Pons (tissue), 1 donor: Measurements from ENCODE around the gene U2AF1L4.

Experiments
- DNase-seq: peaks from one replicate; pipeline ENCODE4 v3.0.0-alpha.2; 2016; ENCODE audit warnings: low spot score

The U2AF1L4 gene

DNA sequence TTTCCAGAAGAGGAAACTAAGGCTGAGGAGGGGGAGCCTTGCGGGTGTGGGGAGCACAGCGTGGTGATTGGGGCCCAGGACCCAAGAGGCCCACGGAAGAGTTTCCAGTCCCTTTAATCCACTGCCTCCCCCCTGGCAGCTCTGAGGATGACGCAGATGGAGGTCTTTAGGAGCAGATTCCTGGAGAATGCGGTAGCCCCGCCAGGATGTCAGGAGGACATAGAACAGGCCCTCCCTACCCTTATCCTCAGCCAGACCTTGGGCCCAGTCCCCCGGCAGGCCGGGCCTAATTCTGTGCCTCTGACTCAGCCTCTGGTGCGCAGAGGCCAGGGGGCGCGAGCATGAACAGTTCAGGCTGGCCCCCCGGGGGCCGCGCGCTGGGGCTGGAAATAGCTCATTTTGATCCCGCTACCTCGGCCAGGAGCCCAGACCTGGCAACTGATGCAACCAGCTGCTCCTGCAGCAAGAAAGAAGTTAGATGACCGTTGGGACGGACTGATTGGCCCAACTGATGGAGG lies 12.1 kb upstream of the U2AF1L4 start:
- peak; percentile 39 for DNase-seq

DNA sequence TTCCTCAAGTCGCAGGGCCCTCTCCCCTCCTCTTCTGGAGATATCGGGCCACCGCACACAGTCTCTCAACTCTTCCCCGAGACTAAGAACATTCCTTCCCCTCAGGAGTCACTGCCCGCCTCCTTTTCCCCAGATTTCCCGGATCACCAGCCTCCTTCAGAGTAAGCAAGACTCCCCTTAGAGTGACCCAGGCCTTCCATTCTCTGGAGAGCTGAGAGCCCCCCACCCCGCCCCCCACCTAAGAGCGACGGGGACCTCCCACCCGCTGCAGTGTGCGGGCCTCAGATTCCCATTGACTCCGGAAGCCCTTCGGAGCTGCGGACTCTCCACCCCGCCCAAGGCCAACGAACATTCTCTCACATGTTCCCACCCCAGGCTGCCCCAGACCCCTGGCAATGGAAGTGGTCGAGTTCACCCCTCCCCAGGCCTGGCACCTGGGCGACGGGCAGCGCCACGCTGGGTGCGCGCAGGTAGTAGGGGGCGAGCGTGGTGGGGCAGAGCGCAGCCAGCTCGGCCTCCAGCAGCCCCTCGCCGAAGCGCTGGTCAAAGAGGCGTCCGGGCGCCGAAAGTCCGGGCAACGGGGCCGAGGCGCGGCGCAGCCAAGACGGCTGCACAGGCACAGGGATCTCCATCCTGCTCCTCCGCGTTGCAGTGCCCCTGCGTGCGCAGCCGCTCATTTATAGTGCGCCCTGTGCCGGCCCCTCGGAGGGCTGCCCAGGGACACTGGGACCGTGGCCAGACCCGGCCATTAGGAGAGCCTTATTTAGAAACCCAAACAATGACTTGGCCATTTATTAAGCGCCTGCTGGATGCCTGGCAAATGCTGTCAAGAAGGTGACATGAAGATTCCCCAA lies 11.4 kb upstream of the U2AF1L4 start, which contains the start of gene HSPB6:
Gene HSPB6, minus strand, starts transcription at position 653 of the 854 bp plus-strand sequence. Its CDS starts 21 bp downstream, at position 632.
- DNase-seq, result no peak

DNA sequence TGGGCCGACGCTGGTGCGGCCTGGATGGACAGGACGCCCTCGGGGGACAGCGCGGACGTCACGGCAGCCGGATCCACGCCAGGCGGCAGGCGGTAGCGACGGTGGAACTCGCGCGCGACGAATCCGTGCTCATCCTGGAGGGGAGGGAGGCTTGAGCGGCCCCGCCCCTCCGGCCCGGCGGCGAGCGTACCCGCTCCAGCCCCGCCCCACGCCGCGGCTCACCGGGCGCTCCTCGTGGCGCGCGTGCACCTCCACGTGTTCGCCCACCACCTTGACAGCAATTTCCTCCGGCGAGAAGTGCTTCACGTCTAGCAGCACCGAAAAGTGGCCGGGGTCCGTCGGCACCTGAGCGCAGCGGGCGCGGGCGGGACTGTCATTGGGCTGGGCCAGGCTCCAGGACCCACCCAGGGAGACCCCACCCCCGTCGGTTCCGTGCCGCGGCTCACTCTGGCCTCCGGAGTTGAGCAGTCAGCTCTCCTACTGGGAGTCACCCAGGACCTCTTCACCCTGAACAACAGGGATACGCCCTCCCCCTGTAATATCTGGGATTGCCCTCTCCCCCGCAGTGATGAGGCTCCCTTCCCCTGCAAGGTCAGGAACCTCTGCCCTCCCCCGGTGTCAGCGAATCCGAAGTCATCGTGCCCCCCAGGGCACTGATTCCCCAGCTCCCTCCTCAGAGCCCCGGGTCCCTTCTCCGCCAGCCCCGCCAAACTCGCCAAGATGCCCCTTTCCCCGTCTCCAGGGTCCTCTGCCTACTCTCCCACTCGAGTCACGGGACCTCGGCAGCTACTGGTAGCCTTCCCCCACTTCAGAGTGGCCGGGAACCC lies 10.5 kb upstream of the U2AF1L4 start:
- no peak for DNase-seq

DNA sequence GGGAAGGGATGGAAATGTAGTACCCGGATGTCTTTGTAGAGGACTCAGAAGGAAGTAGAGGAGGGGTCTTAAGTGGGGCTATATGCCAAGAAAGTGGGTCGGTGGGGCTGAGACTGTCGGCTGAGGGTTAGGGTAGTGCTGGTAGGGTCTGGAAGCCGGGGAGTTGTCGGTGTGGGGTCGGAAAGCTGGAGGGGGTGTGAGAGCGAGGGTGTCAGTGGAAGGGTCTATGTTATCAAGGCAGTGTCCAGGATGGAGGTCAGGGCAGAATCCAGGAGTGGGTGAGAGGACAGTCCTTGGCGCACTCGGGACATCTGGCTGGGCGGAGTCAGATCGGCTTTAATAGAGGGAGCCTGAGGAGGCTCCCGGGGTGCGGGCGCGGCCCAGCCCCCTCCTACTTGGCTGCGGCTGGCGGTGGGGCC lies 9.9 kb upstream of the U2AF1L4 start:
- DNase-seq, result no peak

DNA sequence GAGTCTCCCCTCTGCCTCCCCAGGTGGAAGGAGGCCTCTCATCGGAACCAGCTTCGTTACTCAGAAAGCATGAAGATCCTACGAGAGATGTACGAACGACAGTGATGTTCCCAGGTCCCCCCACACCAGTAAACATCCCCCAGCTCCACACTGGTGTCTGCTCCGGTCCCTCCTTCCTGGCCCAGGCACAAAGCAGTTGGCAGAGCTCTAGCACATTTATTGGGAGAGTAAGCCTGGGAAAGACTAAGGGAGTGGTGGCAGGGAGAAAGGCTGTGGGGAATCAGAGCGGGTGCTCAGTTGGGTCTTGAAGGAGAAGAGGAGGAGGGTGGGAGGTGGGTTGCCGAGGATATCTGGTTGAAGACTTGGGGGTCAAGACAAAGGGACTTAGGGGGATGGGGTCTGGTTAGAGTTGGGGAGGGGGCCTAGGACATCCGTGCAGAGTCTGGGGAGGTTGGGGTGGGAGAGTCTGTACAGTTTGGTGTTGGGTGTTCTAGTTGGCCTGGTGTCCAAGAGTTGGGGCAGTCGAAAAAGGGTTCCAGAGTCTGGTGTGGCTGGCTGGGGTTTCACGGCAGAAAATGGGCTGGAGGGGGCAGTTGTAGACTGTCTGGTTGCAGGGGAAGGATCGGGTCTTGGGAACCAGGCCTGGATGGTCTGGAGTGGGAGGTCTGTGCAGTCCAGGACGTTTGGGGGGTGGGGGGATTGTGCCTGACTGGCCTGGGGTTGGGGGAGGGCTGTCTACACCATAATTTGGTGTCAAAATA lies 9.3 kb upstream of the U2AF1L4 start:
- no peak for DNase-seq

DNA sequence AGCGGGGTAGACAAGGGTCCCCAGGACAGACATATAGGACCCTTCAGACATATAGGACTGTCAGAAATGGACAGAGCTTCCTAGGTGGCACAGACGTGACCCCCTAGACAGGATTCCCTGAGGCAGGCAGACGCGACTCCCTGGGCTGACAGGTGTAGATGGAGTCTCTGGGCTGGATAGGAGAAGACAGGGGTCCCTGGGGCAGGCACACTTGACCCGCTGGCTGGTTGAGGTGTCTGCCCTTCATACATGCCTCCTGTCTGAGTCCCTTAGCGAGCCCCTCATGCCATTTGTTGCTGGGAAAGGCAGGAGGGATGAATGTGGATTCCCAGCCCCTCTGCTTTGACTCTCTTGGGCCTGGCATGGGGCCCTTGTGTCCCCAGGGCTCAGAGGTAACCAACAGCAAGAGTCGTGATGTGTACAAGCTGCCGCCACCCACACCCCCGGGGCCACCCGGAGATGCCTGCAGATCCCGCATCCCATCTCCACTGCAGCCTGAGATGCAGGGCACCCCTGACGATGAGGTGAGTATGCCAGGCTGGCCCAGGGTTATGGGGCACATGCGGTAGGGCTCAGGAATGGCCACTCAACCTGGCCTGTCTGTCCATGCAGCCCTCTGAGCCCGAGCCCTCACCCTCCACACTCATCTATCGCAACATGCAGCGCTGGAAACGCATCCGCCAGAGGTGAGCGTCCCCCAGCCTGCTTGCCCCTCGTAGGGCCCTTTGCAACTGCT lies 8.6 kb upstream of the U2AF1L4 start:
- no peak for DNase-seq

DNA sequence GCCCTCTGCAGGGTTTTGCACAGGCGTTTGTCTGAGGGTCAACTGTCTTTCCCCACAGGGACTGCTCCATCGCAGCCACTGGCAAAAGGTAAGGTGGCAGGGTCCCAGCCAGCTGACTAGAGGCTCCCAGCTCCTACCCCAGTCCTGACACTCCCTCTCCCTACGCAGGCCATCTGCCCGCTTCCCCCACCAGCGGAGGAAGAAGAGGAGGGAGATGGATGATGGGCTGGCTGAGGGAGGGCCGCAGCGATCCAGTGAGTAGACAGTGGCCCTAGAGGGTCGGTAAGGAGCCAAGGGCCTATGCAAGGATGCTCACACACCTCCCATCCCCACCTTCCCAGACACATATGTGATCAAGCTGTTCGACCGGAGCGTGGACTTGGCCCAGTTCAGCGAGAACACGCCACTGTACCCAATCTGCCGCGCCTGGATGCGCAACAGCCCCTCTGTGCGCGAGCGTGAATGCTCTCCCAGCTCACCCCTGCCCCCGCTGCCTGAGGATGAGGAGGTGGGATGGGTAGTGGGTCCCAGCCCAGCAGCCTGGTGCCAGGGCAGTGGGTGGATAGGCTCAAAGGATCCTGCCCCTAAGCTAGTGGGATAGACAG lies 7.6 kb upstream of the U2AF1L4 start:
- DNase-seq, result no peak

DNA sequence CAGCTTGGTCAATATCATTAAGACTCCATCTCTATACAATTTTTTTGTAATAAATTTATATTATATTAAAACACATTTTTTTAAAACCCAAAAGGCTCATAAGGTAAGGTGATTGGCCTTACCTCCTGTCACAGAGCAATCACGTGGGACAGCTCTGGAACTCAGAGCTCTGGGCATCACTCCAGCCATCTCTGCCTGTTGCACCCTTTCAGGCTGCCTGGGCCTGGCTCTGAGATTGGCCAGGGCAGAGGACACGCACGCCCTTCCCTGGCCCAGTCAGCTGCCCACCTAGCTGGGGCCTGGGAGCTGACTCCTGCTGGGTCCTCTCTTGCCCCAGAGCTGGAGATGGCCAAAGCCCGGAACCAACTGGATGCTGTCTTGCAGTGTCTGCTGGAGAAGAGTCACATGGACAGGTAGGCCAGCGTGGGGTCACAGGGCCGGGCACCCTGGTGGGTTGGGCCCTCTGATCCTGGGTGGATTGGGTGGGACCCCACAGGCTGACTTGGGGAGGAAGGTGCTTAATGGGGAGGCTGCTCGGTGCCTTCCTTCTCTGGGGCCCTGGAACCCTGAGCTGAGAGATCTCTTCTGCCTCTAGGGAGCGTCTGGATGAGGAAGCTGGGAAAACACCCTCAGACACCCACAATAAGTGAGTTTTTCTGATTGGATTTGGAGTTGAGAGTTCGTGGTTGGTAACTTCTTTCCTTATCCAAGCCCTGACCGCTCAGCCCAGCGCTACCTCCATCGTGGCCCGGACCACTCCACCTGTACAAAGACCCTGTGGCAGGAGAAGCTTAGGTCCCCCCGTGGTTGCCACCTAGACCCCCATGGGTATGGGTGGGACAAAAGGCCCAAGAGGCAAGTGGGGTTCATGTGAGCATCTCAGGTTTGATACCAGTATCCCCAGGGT lies 6.9 kb upstream of the U2AF1L4 start:
- DNase-seq, result no peak

DNA sequence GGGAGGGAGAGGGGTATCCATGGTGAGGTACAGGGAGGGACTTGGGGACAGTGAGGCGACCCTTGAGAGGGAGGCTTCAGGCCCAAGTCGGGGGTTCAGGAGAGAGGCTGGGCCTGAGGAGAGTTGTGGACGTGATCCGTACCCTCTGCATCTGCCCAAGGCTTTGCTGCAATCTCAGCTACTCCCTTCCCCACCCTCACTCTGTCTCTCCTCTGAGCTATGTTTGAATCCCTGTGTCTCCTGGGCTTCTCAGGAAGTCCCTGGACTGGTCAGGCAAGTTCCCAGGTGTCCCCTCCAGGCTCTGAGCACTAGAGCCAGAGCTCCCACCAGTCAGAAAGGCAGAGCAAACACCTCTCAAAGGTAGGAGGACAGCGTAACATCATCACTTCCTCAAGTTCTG lies 4.9 kb upstream of the U2AF1L4 start:
- no peak for DNase-seq

DNA sequence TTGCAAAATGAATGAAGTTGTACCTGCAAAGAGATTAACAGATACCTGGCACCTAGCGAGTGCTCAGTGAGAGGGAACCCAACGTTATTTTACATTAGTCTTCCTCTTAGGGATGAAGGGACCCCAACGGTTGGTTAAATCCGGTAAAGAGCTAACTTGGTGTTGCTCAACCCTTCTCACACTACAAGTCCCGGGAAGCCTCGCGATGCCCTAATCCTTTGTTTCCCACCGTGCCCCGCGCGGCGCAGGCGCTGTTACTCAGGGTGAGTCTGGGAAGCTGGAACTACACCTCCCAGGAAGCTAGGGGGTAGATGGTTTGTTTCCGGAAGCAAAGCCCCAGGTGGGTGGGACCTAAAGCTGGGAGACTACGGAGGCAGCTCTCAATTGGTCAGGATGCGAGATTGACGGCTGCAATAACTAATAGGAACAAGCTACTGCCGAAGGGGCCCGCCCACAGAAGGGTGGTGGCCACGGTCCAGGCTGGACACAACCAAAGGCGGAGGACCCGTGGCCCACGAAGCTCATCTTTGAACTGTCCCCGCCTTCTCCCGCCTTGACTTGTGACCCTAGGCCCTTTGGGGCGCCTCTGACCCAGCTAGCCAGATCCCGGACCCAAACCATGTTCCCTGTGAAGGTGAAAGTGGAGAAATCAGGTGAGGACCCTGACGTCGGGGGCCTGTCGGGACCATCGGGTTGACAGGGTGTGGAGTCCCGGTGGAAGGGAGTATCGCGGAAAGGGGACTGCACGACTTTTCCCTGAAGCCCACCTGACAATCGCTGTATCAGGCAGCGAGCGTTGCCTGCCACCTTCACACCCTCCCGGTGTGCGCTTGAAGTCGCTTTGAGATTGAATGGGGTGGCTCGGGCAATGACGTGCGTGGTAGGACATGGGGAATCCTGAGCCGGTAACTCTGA lies 3.1 kb upstream of the U2AF1L4 start, which contains the start of gene LIN37:
Gene LIN37, plus strand, starts transcription at position 471 of the 915 bp plus-strand sequence. Its CDS starts 149 bp downstream, at position 620.
- peak; percentile 100 for DNase-seq

DNA sequence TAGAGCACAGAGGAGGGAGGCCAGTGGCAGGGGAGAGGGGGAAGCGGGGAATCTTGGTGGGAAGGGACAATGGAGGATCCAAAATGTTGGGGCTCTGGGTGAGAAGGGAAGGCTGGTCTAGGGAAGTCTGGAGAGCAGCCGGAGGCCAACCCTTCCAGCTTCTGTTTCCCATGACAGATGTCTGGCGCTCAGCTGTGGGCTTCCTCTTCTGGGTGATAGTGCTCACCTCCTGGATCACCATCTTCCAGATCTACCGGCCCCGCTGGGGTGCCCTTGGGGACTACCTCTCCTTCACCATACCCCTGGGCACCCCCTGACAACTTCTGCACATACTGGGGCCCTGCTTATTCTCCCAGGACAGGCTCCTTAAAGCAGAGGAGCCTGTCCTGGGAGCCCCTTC lies 1.3 kb upstream of the U2AF1L4 start:
- DNase-seq, result no peak

DNA sequence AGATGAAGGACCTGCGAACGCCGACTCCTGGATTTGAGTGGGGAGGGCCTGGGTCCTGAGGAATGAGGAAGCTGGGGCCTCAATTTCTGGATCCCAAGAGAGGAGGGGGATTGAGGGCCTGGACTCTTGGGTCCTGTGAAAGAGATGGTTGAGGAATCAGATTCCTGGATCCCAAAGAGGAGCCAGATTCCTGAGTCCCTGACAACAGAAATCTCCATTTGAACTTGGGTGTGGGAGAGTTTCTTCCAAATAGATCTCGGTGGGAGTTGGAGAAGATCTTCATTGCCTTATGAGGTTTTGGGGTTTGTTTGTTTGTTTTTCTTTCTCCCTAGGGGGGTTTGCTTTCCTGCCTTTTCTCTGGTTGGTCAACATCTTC lies 857 bp upstream of the U2AF1L4 start:
- DNase-seq, result no peak

DNA sequence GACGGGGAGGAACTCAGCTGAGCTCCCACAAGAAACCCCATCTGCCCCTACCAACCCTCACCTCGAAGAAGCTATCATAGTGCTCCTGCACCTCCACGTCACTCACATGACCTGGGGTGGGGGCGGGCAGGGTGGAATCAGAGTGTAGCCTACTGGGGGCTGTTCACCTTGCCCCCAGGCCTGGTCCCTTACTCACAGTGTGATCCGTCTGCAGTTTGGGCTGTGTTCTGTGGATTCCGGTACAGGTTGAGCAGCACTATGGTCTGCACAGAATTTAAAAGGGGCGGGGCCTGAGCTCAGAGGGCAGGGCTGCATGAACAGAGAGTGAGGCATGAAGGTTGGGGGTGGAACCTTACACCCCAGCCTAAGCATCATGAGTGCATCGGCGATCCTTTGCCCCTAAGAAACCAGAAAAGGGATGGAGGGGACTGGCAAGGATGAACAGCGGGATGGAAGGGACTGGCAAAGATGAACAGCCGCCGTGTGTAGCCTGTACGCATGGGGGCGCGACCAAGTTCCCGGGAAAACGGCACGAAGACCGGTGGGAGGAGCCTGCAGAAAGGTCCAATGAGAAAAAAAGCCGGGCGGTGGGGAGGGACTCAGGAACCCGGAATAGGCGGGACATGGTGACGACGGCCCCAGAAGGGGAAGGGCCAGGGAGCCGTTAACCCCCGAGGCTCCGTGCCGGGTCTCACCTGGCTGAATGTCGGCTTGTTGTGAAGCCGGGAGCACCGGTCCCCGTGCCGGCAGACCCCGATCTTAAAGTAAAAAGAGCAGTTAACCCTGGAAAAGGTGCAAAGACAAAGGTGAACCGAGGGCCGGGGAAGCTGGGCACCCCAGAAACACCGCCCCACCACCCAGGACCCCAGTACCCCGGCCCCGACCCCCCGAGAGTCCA lies 539 bp downstream of the U2AF1L4 start:
- peak; percentile 97 for DNase-seq

DNA sequence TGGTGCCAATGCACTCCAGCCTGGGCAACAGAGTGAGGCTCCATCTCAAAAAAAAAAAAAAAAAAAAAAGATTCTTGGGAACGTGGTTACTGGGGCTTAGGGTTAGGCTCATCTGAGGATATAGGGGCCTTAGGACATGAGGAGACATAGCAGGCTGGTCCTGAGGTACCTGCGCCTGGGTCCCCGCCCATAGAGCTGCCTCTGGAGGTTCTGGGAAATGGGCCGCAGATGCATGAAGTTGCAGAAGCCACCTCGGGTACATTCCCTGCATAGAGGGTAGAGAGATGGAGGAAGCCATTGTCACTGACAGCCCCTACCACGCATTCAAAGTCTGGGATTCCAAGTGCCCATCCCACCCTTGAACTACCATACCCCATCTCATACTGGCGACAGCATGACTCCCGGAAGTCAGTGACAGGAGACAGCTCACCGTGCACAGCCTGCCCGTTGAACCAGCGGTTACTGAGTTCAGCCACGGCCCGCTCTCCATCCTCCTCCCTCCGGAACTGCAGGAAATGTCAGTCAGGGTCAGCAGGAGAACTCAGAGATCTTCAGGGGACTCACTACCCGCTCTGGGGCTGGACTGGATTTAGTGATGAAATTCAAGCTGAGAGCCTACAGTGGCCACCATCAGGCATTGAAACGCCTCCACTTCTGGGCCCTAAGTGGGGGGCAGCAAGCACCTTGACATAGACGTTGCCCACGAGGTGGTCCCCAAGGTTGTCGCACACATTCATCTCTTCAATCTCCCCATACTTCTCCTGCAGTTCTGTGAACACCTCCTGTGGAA lies 1.4 kb downstream of the U2AF1L4 start:
- no peak for DNase-seq

DNA sequence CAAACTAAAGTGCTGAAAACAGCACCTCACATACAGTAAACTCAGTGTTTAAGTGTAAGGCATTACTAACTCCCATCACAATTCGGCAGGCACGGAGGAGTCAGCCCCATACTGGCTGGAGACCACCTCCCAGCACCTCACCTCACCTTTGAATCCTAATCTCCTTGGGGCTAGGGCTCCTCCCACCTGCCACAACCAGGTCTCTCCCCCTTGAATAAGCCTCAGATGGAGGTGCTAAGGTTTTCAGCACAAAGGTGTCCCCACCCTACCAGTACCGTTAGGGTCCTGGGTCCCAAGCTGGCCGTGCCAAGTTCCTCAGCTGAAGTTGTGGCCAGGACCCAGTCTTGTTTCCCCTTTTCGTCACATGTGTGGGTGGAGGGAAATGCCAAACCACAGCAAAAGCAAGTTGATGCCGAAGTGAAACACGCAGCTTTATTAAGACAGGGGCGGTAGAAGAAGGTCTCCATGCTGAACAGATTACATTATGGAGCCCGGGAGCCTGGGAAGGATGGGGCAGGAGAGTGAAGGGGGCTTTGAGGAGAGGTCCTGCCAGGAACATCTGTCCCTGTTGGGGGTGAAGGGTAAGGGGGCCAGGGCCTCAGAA lies 3.0 kb downstream of the U2AF1L4 start, which contains the start of gene IGFLR1:
Gene IGFLR1, minus strand, starts transcription at position 332 of the 604 bp plus-strand sequence. CDS start 1,272 bp downstream, outside the sequence.
- peak; percentile 74 for DNase-seq

DNA sequence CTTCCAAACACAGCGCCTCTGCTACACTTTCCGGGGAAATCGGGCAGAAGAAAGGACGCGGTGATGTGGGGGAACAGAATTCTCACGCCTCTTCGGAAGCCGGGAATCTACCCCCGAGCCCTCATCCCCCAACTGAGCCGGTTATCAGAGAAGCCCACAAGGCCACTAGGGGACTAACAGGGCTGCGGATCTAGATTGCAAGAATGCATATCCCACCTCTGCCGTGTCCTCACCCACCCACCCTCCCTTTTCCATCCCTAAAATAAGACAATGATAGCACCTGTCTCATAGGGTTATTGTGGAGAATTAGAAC lies 4.1 kb downstream of the U2AF1L4 start:
- DNase-seq, result no peak
